A172 (cell line): ENCODE measurements around the gene CALML3. TPM values are rescaled to one million over a fixed set of nuclear protein-coding genes. Genes with fewer than 3 reads are reported as not detected.

Source experiments
- DNase-seq: peaks from one replicate; pipeline ENCODE4 v3.0.0-alpha.2; 2015; ENCODE audit warnings: low spot score
- total RNA-seq: library from RNA; depleted of rRNA; stranded (reverse); fragments of >200 nt; shearing (Covaris generic); gene quantifications from 2 replicates; pipeline ENCODE4 v1.2.3, GENCODE V29; 2014; rRNA removed

The CALML3 gene
- total RNA-seq, 1 experiment from 2014 or later = not detected

DNA sequence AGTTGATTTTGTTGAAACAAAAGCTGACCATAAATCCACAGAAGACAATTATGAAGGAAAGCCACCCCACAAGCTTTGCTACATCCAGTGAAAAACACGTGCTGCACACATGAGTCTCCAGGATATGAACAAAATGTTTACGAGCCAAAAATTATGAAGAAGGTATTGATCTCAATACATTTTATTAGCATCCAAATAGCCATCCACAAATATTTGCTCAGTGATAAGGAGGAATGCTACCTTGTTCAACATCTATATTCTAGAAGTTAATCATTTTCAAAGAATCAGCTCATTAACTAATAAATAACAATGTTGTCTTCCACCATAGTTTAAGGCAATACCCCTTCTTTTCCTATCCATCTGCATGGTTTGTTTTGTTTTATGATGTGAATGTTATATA lies 42.7 kb downstream of the CALML3 start:
- DNase-seq = no peak

DNA sequence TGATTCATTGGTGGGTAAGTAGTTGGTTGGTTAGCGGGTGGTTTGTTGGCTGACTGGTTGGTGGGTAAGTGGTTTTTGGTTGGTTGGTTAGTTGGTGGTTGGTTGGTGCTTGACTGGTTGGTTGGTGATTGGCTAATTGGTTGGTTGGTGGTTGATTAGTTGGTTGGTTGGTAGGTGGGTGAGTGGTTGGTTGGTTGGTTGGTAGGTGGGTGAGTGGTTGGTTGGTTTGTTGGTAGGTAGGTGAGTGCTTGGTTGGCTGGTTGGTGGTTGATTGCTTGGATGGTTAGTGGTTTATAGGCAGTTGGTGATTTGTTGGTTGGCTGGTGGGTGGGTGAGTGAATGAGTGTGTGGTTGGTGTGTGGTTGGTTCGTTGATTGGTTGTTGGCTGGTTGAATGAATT lies 44.2 kb downstream of the CALML3 start:
- no peak for DNase-seq

DNA sequence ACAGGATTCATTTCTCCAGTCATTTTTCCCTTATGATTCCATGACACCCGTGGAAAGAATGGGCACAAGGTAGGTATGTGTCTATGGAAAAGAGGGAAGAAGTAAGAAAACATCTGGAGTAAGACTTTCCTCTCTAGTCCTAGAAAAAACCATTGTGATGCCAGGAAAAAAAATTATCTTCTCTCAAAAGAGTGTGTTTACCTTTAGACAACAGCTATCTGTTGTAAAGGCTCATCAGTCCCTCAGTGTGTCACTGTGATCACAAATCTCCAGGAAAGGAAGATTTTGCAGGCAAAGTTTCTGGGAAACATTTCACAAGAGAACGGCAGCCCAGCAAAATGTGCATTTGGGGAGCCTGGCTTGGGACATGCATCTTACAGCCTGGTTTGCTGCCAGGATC lies 44.8 kb downstream of the CALML3 start:
- no peak for DNase-seq

DNA sequence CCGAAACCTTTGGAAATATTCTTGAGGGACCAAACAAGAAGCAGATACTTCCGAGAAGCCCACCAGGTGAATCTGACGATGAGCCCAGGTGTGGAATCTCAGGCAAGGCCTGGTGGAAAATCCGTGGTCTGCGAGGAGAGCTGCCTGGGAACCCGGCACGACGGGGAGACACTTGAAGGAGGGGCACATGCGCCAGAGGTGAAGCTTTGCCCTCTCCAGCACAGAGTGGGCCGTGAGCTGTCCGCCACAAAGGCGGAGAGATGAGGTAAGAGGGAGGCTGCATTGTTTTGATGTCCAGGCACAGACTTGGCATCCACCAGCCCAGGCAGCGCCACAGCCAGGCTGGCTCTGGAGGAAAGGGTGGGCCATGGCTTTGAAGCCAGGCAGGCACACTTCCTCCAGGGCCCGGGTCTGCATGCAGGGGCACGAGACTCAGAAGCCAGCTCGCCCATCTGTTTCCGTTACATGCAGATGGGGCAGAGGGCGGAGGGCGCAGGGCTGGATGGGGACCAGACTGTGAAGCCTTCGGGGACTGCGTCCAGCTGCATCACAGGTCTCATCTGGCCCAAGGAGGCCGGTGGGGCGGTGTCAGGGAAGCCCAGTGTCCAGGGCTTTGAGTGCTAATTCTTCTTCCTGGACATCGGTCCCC lies 45.4 kb downstream of the CALML3 start:
- DNase-seq = no peak

DNA sequence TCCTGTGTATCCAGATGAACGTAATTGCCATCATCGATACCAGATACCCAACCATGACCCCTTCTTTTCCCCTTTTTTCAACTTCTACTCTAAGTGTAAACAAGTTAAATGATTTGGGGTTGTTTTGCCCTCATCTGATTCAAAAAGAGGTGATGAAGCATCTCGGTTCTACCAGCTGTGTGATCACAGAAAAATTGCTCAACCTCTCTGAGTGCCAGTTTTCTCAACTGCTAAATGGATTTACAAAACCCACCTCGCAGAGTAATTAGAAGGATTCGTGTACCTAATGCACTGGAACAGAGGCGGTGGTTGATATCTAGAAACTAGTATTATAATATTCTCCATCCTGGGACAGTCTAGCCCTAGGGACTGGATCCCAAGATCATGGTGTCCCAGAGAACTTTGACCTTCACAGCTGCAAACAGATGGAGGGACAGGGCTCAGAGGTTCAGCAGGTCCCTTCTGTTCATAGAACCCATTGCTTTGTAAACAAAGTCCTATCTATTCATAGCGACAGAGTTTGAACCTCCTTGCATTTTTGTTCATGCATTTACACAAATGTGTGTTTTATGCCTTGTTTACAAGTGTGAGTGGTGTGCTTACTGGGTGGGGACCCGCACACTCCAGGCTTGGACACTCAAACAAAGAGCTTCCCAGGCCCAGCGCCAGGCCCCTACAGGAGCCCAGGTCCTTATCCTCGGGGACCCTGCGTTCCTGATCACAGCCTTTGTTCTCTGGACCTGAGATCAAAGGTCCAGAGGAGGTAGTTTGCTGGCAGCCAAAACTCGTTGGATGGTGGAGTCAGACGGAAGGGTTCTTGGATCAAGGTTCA lies 46.4 kb downstream of the CALML3 start:
- no peak for DNase-seq

DNA sequence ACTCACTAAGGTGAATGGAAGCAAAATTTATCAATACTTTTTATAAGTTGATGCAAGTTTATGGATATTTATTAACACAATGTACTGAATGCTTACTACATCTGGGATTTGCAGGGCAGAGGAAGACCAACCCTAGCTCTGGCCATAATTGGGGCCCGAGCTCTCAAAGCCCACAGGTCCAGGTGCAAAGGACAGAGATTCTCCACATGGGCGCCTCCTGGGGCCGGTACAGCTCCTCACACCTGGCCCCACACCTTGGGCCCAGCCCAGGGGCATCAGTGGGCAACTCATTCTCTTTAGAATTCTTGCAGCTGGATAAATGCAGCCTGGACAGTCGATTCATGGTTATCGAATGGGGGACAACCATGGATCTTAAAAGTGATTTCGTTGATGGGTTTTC lies 47.1 kb downstream of the CALML3 start:
- DNase-seq = no peak

GRCh38 chr10:5573319-5573950 lies 48.7 kb downstream of the CALML3 start:
- DNase-seq = no peak

- DNase-seq = no peak
These were observed 49.3 kb downstream of the CALML3 start for GRCh38 chr10:5573968-5574641.

DNA sequence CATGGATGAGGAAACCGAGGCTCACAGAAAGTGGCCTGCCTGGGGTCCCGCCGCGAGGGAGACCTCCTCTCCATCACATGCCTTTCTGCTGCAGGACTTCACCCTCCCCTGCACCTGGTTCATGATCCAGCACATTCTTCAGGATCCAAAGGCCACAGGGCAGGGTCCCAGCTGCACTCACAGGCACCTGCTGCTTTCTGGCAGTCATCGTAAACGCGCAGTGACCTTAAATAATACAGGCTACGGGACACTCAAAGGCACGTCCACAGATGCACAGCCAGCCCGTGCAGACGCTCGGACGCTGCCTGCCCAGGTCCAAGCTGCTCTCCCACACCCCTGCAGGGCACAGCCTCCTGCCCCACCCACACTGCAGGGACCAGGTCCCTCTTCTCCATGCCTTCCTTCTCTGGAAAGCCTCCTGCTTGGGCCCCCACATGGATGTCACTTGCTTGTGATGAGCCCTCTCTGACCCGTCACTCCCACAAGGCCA lies 49.9 kb downstream of the CALML3 start:
- DNase-seq = no peak

GRCh38 chr10:5575144-5575481 lies 50.4 kb downstream of the CALML3 start:
- DNase-seq = no peak

- peak; percentile 72 for DNase-seq
These were observed 50.9 kb downstream of the CALML3 start for GRCh38 chr10:5575482-5576153.

DNA sequence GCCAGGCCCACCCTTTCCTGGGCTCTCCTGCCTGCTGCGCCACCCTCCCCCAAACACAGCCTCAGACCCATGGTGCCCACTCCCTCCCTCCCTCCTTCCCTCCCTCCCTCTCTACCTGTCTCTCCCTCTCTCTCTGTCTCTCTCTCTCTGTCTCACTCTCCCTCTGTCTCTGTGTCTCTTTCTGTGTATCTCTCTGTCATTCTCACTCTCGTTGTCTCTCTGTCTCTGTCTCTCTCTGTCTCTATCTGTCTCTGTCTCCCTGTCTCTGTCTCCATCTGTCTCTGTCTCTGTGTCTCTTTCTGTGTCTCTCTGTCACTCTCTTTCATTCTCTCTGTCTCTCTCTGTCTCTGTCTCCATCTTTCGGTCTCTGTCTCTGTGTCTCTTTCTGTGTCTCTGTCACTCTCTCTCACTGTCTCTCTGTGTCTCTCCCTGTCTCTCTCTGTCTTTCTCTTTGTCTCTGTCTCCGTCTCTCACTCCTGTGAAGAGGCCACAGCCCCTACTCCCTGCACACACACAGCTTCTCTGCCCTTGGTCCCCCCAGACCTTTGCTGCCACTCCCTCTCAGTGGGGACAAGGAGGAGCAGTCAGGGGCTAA lies 51.5 kb downstream of the CALML3 start:
- DNase-seq = no peak

Other genes with a start within 250 kb of the CALML3 start
- gene UCN3, start 160.0 kb upstream of the CALML3 start, total RNA-seq = not detected in 2 replicates
- not detected in 2 replicates for gene TUBAL3, start 120.1 kb upstream of the CALML3 start, total RNA-seq
- 40.8 and 52.1 TPM in 2 replicates for gene NET1, start 112.4 kb upstream of the CALML3 start, total RNA-seq
- gene CALML5, start 25.4 kb upstream of the CALML3 start, total RNA-seq = not detected in 2 replicates
- 9.5 and 11.0 TPM in 2 replicates for gene ASB13, start 141.6 kb downstream of the CALML3 start, total RNA-seq
- gene TASOR2, start 159.9 kb downstream of the CALML3 start, total RNA-seq = 59.0 and 77.7 TPM in 2 replicates